Caco-2 (cell line): ENCODE measurements around the gene ID4. TPM values are rescaled to one million over a fixed set of nuclear protein-coding genes. Genes with fewer than 3 reads are reported as not detected.
A peak's percentile ranks its signal among the peaks of the same experiment; 100 is the strongest.

ENCODE experiments used
- BruUV-seq: library from RNA; stranded (reverse); fragments of 400-500 nt; replicated peaks from 2 replicates; lab custom pipeline; 2021; lab: Mats Ljungman, UMichigan
- CTCF ChIA-PET: fragments of 300-600 bp; sonication (Branson Sonifier 250); formaldehyde crosslinking; loops from one replicate; lab custom pipeline; 2022; ENCODE audit warnings: antibody characterized with exemption; lab: Charles Lee
- POLR2A ChIA-PET: fragments of 300-600 bp; sonication (Branson Sonifier 250); formaldehyde crosslinking; loops from one replicate; lab custom pipeline; 2022; ENCODE audit warnings: antibody characterized with exemption; lab: Charles Lee
- DNase-seq, 2 experiments: peaks; one replicate each; pipeline versions ENCODE4 v3.0.0 to v3.0.0-alpha.2; 2020 to 2022
- H3K27me3 ChIP-seq: replicated peaks from 2 replicates; pipeline ENCODE4 v1.6.0; 2011; ENCODE audit warnings: low read length; ENCODE audit not compliant: control insufficient read depth, insufficient read depth
- H3K36me3 ChIP-seq: 2 replicates; pipeline ENCODE4 v1.5.1; 2011; ENCODE audit warnings: low read length; ENCODE audit not compliant: control insufficient read depth, insufficient read depth
- H3K4me1 ChIP-seq: fragments of 250-450 bp; sonication (Bioruptor Pico); 2 replicates; pipeline ENCODE4 v1.5.1; 2020; ENCODE audit warnings: mild to moderate bottlenecking
- H3K4me3 ChIP-seq: 2 replicates; pipeline ENCODE4 v1.5.1; 2011; ENCODE audit warnings: low read depth, mild to moderate bottlenecking, control low read depth, low read length
- H3K9me3 ChIP-seq: fragments of 250-450 bp; sonication (Bioruptor Pico); 2 replicates; pipeline ENCODE4 v1.5.1; 2020; ENCODE audit warnings: mild to moderate bottlenecking, moderate library complexity
- H3K27ac Mint-ChIP-seq: one replicate; pipeline ENCODE4 v1.8.0; 2022; ENCODE audit warnings: mixed read lengths; ENCODE audit not compliant: unreplicated experiment
- H3K27me3 Mint-ChIP-seq: one replicate; pipeline ENCODE4 v1.8.0; 2022; ENCODE audit warnings: mixed read lengths; ENCODE audit not compliant: insufficient read depth, unreplicated experiment
- H3K36me3 Mint-ChIP-seq: one replicate; pipeline ENCODE4 v1.8.0; 2022; ENCODE audit warnings: mild to moderate bottlenecking, mixed read lengths; ENCODE audit not compliant: insufficient read depth, unreplicated experiment
- H3K4me1 Mint-ChIP-seq: one replicate; pipeline ENCODE4 v1.8.0; 2022; ENCODE audit warnings: low read depth, mixed read lengths; ENCODE audit not compliant: unreplicated experiment
- H3K4me3 Mint-ChIP-seq: one replicate; pipeline ENCODE4 v1.8.0; 2022; ENCODE audit warnings: mild to moderate bottlenecking, moderate library complexity, mixed read lengths; ENCODE audit not compliant: unreplicated experiment
- H3K9me3 Mint-ChIP-seq: one replicate; pipeline ENCODE4 v1.8.0; 2022; ENCODE audit warnings: mixed read lengths; ENCODE audit not compliant: unreplicated experiment
- intact Hi-C: fragments of 100-400 bp; cut with micrococcal nuclease; formaldehyde crosslinking; loops from one replicate; pipeline ENCODE4 v1.10.0; 2022; ENCODE audit not compliant: unreplicated experiment
- total RNA-seq: library from RNA; stranded (reverse); gene quantifications from 2 replicates; pipeline ENCODE4 v1.2.3, GENCODE V29; 2022
- TF ChIP-seq, protein P1 (sequence below), 2 experiments: fragments of 200-600 bp in 1 of 2; IDR thresholded peaks; 1 replicate in 1 of 2; 2 replicates in 1 of 2; pipeline versions ENCODE4 v1.5.1 to v1.8.0; 2011 to 2022; ENCODE audit warnings: antibody characterized with exemption in 1 of 2, control low read depth in 1 of 2, inconsistent platforms in 1 of 2, low read depth in 1 of 2, low read length in 1 of 2, mild to moderate bottlenecking in 1 of 2, moderate library complexity in 1 of 2; ENCODE audit not compliant: insufficient read depth in 1 of 2, severe bottlenecking in 1 of 2, unreplicated experiment in 1 of 2

The ID4 gene
- total RNA-seq, 1 experiment from 2014 or later: not detected

DNA sequence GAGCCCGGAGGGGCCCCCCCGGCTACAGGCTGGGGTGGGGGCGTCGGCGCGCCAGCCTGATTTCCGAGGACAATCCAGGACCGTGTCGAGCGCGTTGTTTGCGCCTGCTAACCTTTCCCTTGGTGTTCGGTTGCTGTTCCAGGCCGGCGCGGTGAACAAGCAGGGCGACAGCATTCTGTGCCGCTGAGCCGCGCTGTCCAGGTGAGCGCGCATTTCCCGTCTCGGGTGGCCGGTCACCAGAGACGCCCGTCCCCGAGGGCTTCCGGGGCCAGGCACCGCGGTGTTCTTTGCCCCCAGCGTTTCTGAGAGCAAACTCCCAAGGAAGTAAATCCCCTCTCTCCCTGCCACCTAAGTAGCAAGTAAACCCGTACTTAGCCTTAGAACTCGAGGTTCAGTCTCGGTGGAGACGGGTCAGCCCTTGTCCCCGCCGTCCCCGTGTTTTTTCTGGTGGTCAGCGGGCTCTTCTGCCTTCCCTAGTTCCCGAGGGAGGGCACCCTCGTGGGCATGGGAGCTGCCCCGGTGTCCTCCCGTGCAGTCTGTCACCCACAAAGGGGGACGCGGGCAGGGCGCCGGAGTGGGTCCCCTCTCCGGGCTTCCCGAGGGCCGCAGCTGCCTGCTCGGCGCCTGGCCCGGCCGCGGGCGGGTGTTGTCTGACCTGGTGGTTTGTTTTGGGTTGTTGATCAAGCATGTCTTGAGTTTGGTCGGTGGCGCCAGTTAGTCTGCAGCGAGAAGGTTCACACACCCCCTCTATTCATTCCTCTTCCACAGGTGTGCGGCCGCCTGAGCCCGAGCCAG, 1.5 kb downstream of the ID4 start:
- DNase-seq: peak in 1 of 2 experiments; percentile 20
- Mint-ChIP-seq H3K9me3 (no peaks in the 10 kb centered on the region), H3K4me1 (no peaks in the 10 kb centered on the region), H3K36me3 (no peaks in the 10 kb centered on the region), H3K4me3 (peak overlapping the region; percentile 57), H3K27me3 (peaks cover 24% of the 10 kb centered on the region), H3K27ac (no peak overlapping the region)
- CTCF ChIA-PET: no interaction called here
- no TSS peak for BruUV-seq
- Histone ChIP-seq H3K27me3 (peaks cover 2% of the 10 kb centered on the region), H3K4me1 (0 out of 2 replicates have a peak, but pooled peaks cover 3% of the 10 kb centered on the region), H3K4me3 (peak overlapping the region; percentile 36), H3K36me3 (no peaks in the 10 kb centered on the region), H3K9me3 (no peaks in the 10 kb centered on the region)
- TF ChIP-seq, protein P1, sequence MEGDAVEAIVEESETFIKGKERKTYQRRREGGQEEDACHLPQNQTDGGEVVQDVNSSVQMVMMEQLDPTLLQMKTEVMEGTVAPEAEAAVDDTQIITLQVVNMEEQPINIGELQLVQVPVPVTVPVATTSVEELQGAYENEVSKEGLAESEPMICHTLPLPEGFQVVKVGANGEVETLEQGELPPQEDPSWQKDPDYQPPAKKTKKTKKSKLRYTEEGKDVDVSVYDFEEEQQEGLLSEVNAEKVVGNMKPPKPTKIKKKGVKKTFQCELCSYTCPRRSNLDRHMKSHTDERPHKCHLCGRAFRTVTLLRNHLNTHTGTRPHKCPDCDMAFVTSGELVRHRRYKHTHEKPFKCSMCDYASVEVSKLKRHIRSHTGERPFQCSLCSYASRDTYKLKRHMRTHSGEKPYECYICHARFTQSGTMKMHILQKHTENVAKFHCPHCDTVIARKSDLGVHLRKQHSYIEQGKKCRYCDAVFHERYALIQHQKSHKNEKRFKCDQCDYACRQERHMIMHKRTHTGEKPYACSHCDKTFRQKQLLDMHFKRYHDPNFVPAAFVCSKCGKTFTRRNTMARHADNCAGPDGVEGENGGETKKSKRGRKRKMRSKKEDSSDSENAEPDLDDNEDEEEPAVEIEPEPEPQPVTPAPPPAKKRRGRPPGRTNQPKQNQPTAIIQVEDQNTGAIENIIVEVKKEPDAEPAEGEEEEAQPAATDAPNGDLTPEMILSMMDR (IDR thresholded peaks at IDR 0.05; ENCODE audit: insufficient read depth in 1 of 2, low read depth in 1 of 2, low read length in 1 of 2, severe bottlenecking in 1 of 2, unreplicated experiment in 1 of 2): no peak
- POLR2A ChIA-PET: no interaction called here
- intact Hi-C loops: no loop called here

DNA sequence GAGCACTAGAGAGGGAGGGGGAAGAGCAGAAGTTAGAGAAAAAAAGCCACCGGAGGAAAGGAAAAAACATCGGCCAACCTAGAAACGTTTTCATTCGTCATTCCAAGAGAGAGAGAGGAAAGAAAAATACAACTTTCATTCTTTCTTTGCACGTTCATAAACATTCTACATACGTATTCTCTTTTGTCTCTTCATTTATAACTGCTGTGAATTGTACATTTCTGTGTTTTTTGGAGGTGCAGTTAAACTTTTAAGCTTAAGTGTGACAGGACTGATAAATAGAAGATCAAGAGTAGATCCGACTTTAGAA, 2.0 kb downstream of the ID4 start:
- Histone ChIP-seq H3K27me3 (peaks cover 2% of the 10 kb centered on the region), H3K9me3 (no peaks in the 10 kb centered on the region), H3K4me1 (0 out of 2 replicates have a peak, but pooled peaks cover 3% of the 10 kb centered on the region), H3K4me3 (no peak overlapping the region; the same call in 1 of the 2 replicates), H3K36me3 (no peaks in the 10 kb centered on the region)
- BruUV-seq: no TSS peak
- no peak overlapping the region for H3K27ac Mint-ChIP-seq
- TF ChIP-seq, protein P1 (IDR thresholded peaks at IDR 0.05; ENCODE audit: insufficient read depth in 1 of 2, low read depth in 1 of 2, low read length in 1 of 2, severe bottlenecking in 1 of 2, unreplicated experiment in 1 of 2): no peak
- CTCF ChIA-PET: no interaction called here
- POLR2A ChIA-PET: no interaction called here
- H3K27me3 Mint-ChIP-seq: peaks cover 24% of the 10 kb centered on the region
- H3K4me1 Mint-ChIP-seq: no peaks in the 10 kb centered on the region
- no peaks in the 10 kb centered on the region for H3K9me3 Mint-ChIP-seq
- intact Hi-C loops: no loop called here
- peak overlapping the region; percentile 57 for H3K4me3 Mint-ChIP-seq
- H3K36me3 Mint-ChIP-seq: no peaks in the 10 kb centered on the region
- DNase-seq: no peak

DNA sequence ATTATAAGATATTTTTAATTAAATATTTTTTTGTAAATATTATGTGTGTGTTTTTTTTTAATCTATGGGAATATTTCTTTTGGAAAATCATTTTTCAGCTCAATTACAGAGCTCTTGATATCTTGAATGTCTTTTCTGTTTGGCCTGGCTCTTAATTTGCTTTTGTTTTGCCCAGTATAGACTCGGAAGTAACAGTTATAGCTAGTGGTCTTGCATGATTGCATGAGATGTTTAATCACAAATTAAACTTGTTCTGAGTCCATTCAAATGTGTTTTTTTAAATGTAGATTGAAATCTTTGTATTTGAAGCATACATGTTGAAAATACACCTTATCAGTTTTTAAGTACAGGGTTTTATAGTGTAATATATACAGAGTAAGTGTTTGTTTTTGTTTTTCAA, 2.6 kb downstream of the ID4 start:
- no peak overlapping the region for H3K4me3 Mint-ChIP-seq
- no peaks in the 10 kb centered on the region for H3K4me1 Mint-ChIP-seq
- no peak overlapping the region for H3K27ac Mint-ChIP-seq
- intact Hi-C loops: no loop called here
- no peaks in the 10 kb centered on the region for H3K9me3 ChIP-seq
- 0 out of 2 replicates have a peak, but pooled peaks cover 3% of the 10 kb centered on the region for H3K4me1 ChIP-seq
- ChIA-PET POLR2A (no interaction called here), CTCF (no interaction called here)
- H3K36me3 Mint-ChIP-seq: no peaks in the 10 kb centered on the region
- no peak overlapping the region for H3K4me3 ChIP-seq
- no peaks in the 10 kb centered on the region for H3K36me3 ChIP-seq
- no TSS peak for BruUV-seq
- H3K9me3 Mint-ChIP-seq: no peaks in the 10 kb centered on the region
- TF ChIP-seq, protein P1 (IDR thresholded peaks at IDR 0.05; ENCODE audit: insufficient read depth in 1 of 2, low read depth in 1 of 2, low read length in 1 of 2, severe bottlenecking in 1 of 2, unreplicated experiment in 1 of 2): no peak
- peaks cover 30% of the 10 kb centered on the region for H3K27me3 Mint-ChIP-seq
- DNase-seq: no peak
- peaks cover 2% of the 10 kb centered on the region for H3K27me3 ChIP-seq
